CD14-positive monocyte (primary cell): ENCODE measurements around the gene RMND5B. TPM values are rescaled to one million over a fixed set of nuclear protein-coding genes. Genes with fewer than 3 reads are reported as not detected.

Source experiments
- DNase-seq, 3 donors: peaks; one replicate each; pipeline ENCODE4 v3.0.0-alpha.2; 2011 to 2022
- H2AFZ ChIP-seq: 2 replicates; pipeline ENCODE4 v1.6.0; 2012; ENCODE audit warnings: mild to moderate bottlenecking, low read depth, low read length, inconsistent platforms; ENCODE audit not compliant: insufficient read depth, poor library complexity, severe bottlenecking
- H3K27ac ChIP-seq, 2 donors: 1 replicate in 1 of 2; 2 replicates in 1 of 2; pipeline ENCODE4 v1.5.1; 2012 to 2013; ENCODE audit warnings: low read length in 2 of 2, control low read depth in 1 of 2, inconsistent platforms in 1 of 2, low read depth in 1 of 2, mild to moderate bottlenecking in 1 of 2
- H3K27me3 ChIP-seq, 2 donors: one replicate each; pipeline versions ENCODE4 v1.6.0 to v1.6.1; 2011 to 2013; ENCODE audit warnings: low read length in 2 of 2; ENCODE audit not compliant: control insufficient read depth in 2 of 2, insufficient read depth in 2 of 2
- H3K36me3 ChIP-seq, 2 donors: replicated peaks in 1 of 2; 1 replicate in 1 of 2; 2 replicates in 1 of 2; pipeline versions ENCODE4 v1.5.1 to v1.6.1; 2012 to 2013; ENCODE audit warnings: low read length in 2 of 2, control low read depth in 1 of 2, inconsistent platforms in 1 of 2, mild to moderate bottlenecking in 1 of 2; ENCODE audit not compliant: insufficient read depth in 2 of 2, control insufficient read depth in 1 of 2
- H3K4me1 ChIP-seq, 2 donors: 1 replicate in 1 of 2; 2 replicates in 1 of 2; pipeline versions ENCODE4 v1.5.1 to v1.6.1; 2012 to 2013; ENCODE audit warnings: low read length in 2 of 2, control low read depth in 1 of 2, inconsistent platforms in 1 of 2, mild to moderate bottlenecking in 1 of 2, moderate library complexity in 1 of 2; ENCODE audit not compliant: insufficient read depth in 2 of 2, control insufficient read depth in 1 of 2
- H3K4me2 ChIP-seq: replicated peaks from 2 replicates; pipeline ENCODE3; 2012; ENCODE audit warnings: low read length, moderate library complexity, mild to moderate bottlenecking; ENCODE audit not compliant: poor library complexity, severe bottlenecking; ENCODE audit errors: extremely low read depth
- H3K4me3 ChIP-seq, 3 experiments: fragments of 200-600 bp in 1 of 3; sonication (generic) in 1 of 3; replicated peaks in 1 of 3; 1 replicate in 2 of 3; 2 replicates in 1 of 3; pipeline ENCODE4 v1.5.1; 2011 to 2013; ENCODE audit warnings: low read length in 3 of 3, mild to moderate bottlenecking in 3 of 3, control low read depth in 2 of 3, low read depth in 2 of 3, inconsistent platforms in 1 of 3, moderate library complexity in 1 of 3
- H3K79me2 ChIP-seq: 2 replicates; pipeline ENCODE4 v1.6.0; 2012; ENCODE audit warnings: mild to moderate bottlenecking, control low read depth, inconsistent platforms, low read length, moderate library complexity; ENCODE audit not compliant: insufficient read depth
- H3K9ac ChIP-seq: 2 replicates; pipeline ENCODE4 v1.6.0; 2017; ENCODE audit warnings: low read length, mild to moderate bottlenecking; ENCODE audit not compliant: insufficient read depth, poor library complexity, severe bottlenecking
- H3K9me3 ChIP-seq, 2 donors: replicated peaks in 1 of 2; 1 replicate in 1 of 2; 2 replicates in 1 of 2; pipeline versions ENCODE4 v1.5.1 to v1.6.1; 2012 to 2013; ENCODE audit warnings: low read length in 2 of 2, control low read depth in 1 of 2; ENCODE audit not compliant: control insufficient read depth in 1 of 2, insufficient read depth in 1 of 2
- H4K20me1 ChIP-seq: 2 replicates; pipeline ENCODE4 v1.6.0; 2012; ENCODE audit warnings: mild to moderate bottlenecking, low read length, control low read depth, moderate library complexity; ENCODE audit not compliant: insufficient read depth
- H3K27ac Mint-ChIP-seq, 7 donors: one replicate each; pipeline ENCODE4 v1.8.0; 2020; ENCODE audit warnings: mild to moderate bottlenecking in 7 of 7, mixed read lengths in 7 of 7, moderate library complexity in 6 of 7, inconsistent platforms in 2 of 7
- H3K27me3 Mint-ChIP-seq, 3 donors: one replicate each; pipeline ENCODE4 v1.8.0; 2021 to 2022; ENCODE audit warnings: low read depth in 3 of 3, mild to moderate bottlenecking in 3 of 3, mixed read lengths in 3 of 3, moderate library complexity in 3 of 3, inconsistent platforms in 1 of 3
- H3K36me3 Mint-ChIP-seq, 2 donors: one replicate each; pipeline ENCODE4 v1.8.0; 2020; ENCODE audit warnings: mixed read lengths in 2 of 2, inconsistent platforms in 1 of 2, mild to moderate bottlenecking in 1 of 2
- H3K4me1 Mint-ChIP-seq: one replicate; pipeline ENCODE4 v1.8.0; 2020; ENCODE audit warnings: mild to moderate bottlenecking, mixed read lengths
- H3K4me3 Mint-ChIP-seq, 2 donors: one replicate each; pipeline ENCODE4 v1.8.0; 2020; ENCODE audit warnings: mild to moderate bottlenecking in 2 of 2, mixed read lengths in 2 of 2, moderate library complexity in 1 of 2
- H3K9me3 Mint-ChIP-seq, 7 donors: one replicate each; pipeline ENCODE4 v1.8.0; 2020 to 2022; ENCODE audit warnings: mixed read lengths in 7 of 7, mild to moderate bottlenecking in 6 of 7, moderate library complexity in 6 of 7, inconsistent platforms in 2 of 7
- WGBS: methylation state at CpG from one replicate; pipeline ENCODE4 v1.1.5; 2013; ENCODE audit warnings: missing lambda C conversion rate; ENCODE audit not compliant: insufficient coverage; 5-methylcytosine and 5-hydroxymethylcytosine counted together
- intact Hi-C, 2 donors: fragments of 100-400 bp; cut with micrococcal nuclease; formaldehyde crosslinking; loops; one replicate each; pipeline versions ENCODE4 v1.15.0 to v1.15.1; 2023
- polyA plus RNA-seq, 3 donors: library from polyadenylated mRNA; depleted of rRNA in 1 of 3; unstranded in 2 of 3; stranded (reverse) in 1 of 3; fragments of 300-500 nt in 2 of 3; fragments of >200 nt in 1 of 3; fragmentation: Illumina TruSeq in 2 of 3; gene quantifications; 1 replicate in 2 of 3; 2 replicates in 1 of 3; pipeline ENCODE4 v1.2.3, GENCODE V29; 2012 to 2021
- TF ChIP-seq, protein P1 (sequence below): fragments of 200-600 bp; IDR thresholded peaks from one replicate; pipeline ENCODE4 v1.8.0; 2022; ENCODE audit warnings: antibody characterized with exemption, mild to moderate bottlenecking

Gene RMND5B
- polyA plus RNA-seq, 3 donors, result 20.9 to 27.4 (median 23.9) TPM

GRCh38 chr5:178162481-178162880 is 31.7 kb downstream of the RMND5B start:
- H3K4me1 ChIP-seq, result peaks cover 8 to 9% of the 10 kb centered on the region in 2 donors
- 100% methylated on average over 1 of the region's 9 CpGs for WGBS
- H3K4me2 ChIP-seq, result no peak overlapping the region
- H3K9me3 ChIP-seq, result no peaks in the 10 kb centered on the region
- Mint-ChIP-seq H3K27ac (no peak overlapping the region), H3K4me1 (peaks cover 10% of the 10 kb centered on the region), H3K36me3 (no peaks in the 10 kb centered on the region), H3K27me3 (peaks cover 11 to 28% (median 20%) of the 10 kb centered on the region in 3 donors), H3K9me3 (peaks cover 0 to 3% (median 0%) of the 10 kb centered on the region in 7 donors), H3K4me3 (no peak overlapping the region)
- no peak overlapping the region for H2AFZ ChIP-seq
- no peaks in the 10 kb centered on the region for H4K20me1 ChIP-seq
- H3K36me3 ChIP-seq, result no peaks in the 10 kb centered on the region
- no peak overlapping the region for H3K27ac ChIP-seq
- DNase-seq, result no peak
- TF ChIP-seq, protein P1, sequence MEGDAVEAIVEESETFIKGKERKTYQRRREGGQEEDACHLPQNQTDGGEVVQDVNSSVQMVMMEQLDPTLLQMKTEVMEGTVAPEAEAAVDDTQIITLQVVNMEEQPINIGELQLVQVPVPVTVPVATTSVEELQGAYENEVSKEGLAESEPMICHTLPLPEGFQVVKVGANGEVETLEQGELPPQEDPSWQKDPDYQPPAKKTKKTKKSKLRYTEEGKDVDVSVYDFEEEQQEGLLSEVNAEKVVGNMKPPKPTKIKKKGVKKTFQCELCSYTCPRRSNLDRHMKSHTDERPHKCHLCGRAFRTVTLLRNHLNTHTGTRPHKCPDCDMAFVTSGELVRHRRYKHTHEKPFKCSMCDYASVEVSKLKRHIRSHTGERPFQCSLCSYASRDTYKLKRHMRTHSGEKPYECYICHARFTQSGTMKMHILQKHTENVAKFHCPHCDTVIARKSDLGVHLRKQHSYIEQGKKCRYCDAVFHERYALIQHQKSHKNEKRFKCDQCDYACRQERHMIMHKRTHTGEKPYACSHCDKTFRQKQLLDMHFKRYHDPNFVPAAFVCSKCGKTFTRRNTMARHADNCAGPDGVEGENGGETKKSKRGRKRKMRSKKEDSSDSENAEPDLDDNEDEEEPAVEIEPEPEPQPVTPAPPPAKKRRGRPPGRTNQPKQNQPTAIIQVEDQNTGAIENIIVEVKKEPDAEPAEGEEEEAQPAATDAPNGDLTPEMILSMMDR, result no peak
- H3K79me2 ChIP-seq, result no peaks in the 10 kb centered on the region
- no peak overlapping the region for H3K9ac ChIP-seq
- no peak overlapping the region for H3K4me3 ChIP-seq
- intact Hi-C loops, result no loop called here
- peaks cover 0 to 6% of the 10 kb centered on the region in 2 donors for H3K27me3 ChIP-seq

DNA sequence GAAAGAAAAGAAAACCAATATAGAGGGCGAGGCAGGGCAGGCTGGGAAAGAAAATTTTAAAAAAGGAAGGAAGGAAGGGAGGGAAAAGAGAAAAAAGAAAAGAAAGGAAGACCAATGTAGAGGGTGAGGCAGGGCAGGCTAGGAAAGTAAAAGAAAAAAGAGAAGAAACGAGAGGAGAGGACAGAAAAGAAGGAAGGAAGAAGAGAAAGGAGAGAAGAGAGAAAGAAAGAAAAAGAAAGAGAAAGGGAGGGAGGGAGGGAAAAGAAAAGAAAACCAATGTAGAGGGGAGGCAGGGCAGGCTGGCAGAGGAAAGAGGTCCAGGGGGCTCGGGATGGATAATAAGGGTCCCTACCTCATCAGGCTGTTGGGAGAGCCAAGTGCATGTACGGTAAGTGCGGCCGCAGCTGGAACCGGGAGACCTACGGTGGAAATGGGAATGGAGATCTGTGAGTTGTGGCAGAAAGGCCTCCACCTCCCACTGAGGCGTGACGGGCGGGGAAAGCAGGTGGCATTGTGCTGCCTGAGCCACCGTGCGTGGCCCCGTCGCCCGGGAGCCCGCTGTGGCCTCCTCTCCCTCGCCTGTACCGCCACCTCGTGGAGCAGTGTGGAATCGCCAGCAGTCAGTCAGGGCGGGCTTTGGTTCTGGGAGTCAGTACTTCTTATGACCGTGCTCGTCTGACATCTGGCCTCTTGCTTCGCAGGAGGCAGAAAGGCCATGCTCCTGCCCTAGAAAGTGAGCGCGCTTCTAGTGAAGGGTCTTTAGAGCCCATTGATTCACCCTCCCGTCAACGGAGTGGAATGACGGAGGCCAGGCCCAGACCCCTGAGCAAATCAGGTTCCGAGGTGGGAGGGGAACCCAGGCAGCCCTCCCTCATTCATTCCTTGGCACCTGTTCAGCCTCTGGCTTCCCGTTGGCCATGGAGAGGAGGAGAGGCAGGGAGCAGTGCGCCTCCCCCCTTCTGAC is 33.2 kb downstream of the RMND5B start:
- Histone ChIP-seq H3K27ac (no peak overlapping the region), H2AFZ (peak overlapping the region; percentile 66), H3K27me3 (peaks cover 0 to 6% of the 10 kb centered on the region in 2 donors), H3K4me1 (peaks cover 8 to 9% of the 10 kb centered on the region in 2 donors), H4K20me1 (no peaks in the 10 kb centered on the region), H3K9me3 (no peaks in the 10 kb centered on the region), H3K4me2 (peak overlapping the region; percentile 69), H3K36me3 (no peaks in the 10 kb centered on the region), H3K79me2 (no peaks in the 10 kb centered on the region), H3K4me3 (peak overlapping the region in 1 of 3 experiments; percentile 53), H3K9ac (peak overlapping the region; percentile 15)
- peak; percentile 74 to 75 (median 74) for DNase-seq
- H3K4me1 Mint-ChIP-seq, result peaks cover 10% of the 10 kb centered on the region
- H3K4me3 Mint-ChIP-seq, result peak overlapping the region in 1 of 2 donors; percentile 76
- H3K36me3 Mint-ChIP-seq, result no peaks in the 10 kb centered on the region
- WGBS, result under 1% methylated on average over 25 of the region's 33 CpGs
- peak overlapping the region in 1 of 7 donors; percentile 63 for H3K27ac Mint-ChIP-seq
- intact Hi-C loops, result loop anchor here (1.0 to 2.0 kb wide), 2 partner anchors 87 to 88 kb away; no protein-coding TSS in a partner anchor
- TF ChIP-seq, protein P1, result peak; percentile 88
- H3K9me3 Mint-ChIP-seq, result peaks cover 0 to 3% (median 0%) of the 10 kb centered on the region in 7 donors
- H3K27me3 Mint-ChIP-seq, result peaks cover 11 to 28% (median 20%) of the 10 kb centered on the region in 3 donors
